Hepatocyte (in vitro differentiated cells): Measurements from ENCODE around the gene MRPL53.

Experiments
- CTCF ChIP-seq: fragments of 200-600 bp; sonication (generic); IDR thresholded peaks from 2 replicates; pipeline ENCODE4 v1.5.1; 2016; ENCODE audit warnings: antibody characterized with exemption, mild to moderate bottlenecking; ENCODE audit not compliant: poor library complexity
- EZH2 ChIP-seq: fragments of 200-600 bp; sonication (generic); IDR thresholded peaks from 2 replicates; pipeline ENCODE4 v1.6.1; 2016; ENCODE audit warnings: antibody characterized with exemption, mild to moderate bottlenecking, borderline replicate concordance
- EZH2phosphoT487 ChIP-seq: fragments of 200-600 bp; sonication (generic); IDR thresholded peaks from one replicate; pipeline ENCODE4 v1.6.1; 2018; ENCODE audit warnings: antibody characterized with exemption, mild to moderate bottlenecking, low read depth, moderate library complexity; ENCODE audit not compliant: unreplicated experiment, severe bottlenecking

GRCh38 chr2:74423231-74424095, 49.0 kb downstream of the MRPL53 start:
- TF ChIP-seq EZH2 = no peak
- TF ChIP-seq CTCF = no peak
- TF ChIP-seq EZH2phosphoT487 = no peak
